Peyer's patch (tissue), 4 donors: ENCODE measurements around the gene NAT8L.

ENCODE experiments used
- POLR2A ChIP-seq, 2 donors: fragments of 450-650 bp; IDR thresholded peaks; one replicate each; pipeline ENCODE4 v1.5.1; 2017; ENCODE audit warnings: antibody characterized with exemption in 2 of 2, mild to moderate bottlenecking in 2 of 2, moderate library complexity in 2 of 2
- TF ChIP-seq, protein P1 (sequence below), 6 experiments: fragments of 450-650 bp in 4 of 6; fragments of 200-600 bp in 2 of 6; sonication (generic) in 1 of 6; IDR thresholded peaks; one replicate each; pipeline ENCODE4 v1.5.1; 2017 to 2019; ENCODE audit warnings: antibody characterized with exemption in 6 of 6, mild to moderate bottlenecking in 3 of 6, moderate library complexity in 1 of 6

- TF ChIP-seq, protein P1, sequence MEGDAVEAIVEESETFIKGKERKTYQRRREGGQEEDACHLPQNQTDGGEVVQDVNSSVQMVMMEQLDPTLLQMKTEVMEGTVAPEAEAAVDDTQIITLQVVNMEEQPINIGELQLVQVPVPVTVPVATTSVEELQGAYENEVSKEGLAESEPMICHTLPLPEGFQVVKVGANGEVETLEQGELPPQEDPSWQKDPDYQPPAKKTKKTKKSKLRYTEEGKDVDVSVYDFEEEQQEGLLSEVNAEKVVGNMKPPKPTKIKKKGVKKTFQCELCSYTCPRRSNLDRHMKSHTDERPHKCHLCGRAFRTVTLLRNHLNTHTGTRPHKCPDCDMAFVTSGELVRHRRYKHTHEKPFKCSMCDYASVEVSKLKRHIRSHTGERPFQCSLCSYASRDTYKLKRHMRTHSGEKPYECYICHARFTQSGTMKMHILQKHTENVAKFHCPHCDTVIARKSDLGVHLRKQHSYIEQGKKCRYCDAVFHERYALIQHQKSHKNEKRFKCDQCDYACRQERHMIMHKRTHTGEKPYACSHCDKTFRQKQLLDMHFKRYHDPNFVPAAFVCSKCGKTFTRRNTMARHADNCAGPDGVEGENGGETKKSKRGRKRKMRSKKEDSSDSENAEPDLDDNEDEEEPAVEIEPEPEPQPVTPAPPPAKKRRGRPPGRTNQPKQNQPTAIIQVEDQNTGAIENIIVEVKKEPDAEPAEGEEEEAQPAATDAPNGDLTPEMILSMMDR (IDR thresholded peaks at IDR 0.05): no peak
- no peak for TF ChIP-seq POLR2A (IDR thresholded peaks at IDR 0.05)
Observed at GRCh38 chr4:2042204-2042946, 16.8 kb upstream of the NAT8L start.
